Omental fat pad (tissue), 4 donors: ENCODE results near the gene GNA15. TPM values are rescaled to one million over a fixed set of nuclear protein-coding genes. Genes with fewer than 3 reads are reported as not detected.

Source experiments
- ATAC-seq: fragments of 150-250 bp; one replicate; pipeline ENCODE4 v1.9.1; 2016; ENCODE audit warnings: mild to moderate bottlenecking, moderate library complexity; ENCODE audit not compliant: low FRiP score
- DNase-seq: peaks from one replicate; pipeline ENCODE4 v3.0.0-alpha.2; 2019; ENCODE audit warnings: low spot score
- total RNA-seq, 4 donors: library from RNA; depleted of rRNA; stranded (reverse); fragments of >200 nt; gene quantifications; one replicate each; pipeline ENCODE4 v1.1.0, GENCODE V29; 2016
- TF ChIP-seq, protein P1 (sequence below), 3 donors: fragments of 450-650 bp; IDR thresholded peaks; one replicate each; pipeline ENCODE4 v1.5.1; 2016 to 2017; ENCODE audit warnings: antibody characterized with exemption in 3 of 3, mild to moderate bottlenecking in 3 of 3, moderate library complexity in 2 of 3

Gene GNA15
- total RNA-seq, 4 donors from 2014 or later = 10.2 to 33.7 (median 10.8) TPM

DNA sequence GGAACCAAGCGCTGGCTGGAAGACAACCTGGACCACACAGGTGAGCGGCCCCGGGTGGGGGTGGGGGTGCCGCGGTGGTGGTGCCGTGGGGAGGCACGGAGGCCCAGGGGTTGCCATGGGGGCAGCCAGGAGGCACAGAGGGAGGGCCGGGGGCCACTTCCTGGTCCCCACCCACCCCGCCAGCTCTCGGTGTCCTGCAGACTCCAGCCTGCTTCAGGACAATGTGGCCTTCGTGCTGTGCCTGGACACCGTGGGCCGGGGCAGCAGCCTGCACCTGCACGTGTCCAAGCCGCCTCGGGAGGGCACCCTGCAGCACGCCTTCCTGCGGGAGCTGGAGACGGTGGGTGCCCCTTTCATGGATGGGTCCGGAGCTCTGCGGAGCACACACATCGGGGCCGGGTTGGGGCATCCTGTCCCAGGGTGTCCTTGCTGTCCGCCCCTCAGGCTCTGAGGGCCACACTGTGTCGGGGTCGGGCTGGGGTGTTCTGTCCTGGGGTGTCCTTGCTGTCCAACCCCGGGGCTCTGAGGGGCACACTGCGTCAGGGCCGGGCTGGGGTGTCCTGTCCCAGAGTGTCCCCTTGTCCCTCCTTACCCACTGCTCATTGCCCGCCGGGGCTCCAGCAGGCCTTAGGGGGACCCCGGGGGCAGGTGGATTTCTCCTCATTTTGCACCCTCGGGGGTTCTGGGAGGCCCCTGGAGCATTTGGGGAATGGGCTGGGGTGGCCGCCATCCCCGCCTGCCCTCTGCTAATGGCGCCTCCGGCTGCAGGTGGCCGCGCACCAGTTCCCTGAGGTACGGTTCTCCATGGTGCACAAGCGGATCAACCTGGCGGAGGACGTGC lies 68.2 kb downstream of the GNA15 start:
- ATAC-seq (no peak), DNase-seq (no peak)
- TF ChIP-seq, protein P1, sequence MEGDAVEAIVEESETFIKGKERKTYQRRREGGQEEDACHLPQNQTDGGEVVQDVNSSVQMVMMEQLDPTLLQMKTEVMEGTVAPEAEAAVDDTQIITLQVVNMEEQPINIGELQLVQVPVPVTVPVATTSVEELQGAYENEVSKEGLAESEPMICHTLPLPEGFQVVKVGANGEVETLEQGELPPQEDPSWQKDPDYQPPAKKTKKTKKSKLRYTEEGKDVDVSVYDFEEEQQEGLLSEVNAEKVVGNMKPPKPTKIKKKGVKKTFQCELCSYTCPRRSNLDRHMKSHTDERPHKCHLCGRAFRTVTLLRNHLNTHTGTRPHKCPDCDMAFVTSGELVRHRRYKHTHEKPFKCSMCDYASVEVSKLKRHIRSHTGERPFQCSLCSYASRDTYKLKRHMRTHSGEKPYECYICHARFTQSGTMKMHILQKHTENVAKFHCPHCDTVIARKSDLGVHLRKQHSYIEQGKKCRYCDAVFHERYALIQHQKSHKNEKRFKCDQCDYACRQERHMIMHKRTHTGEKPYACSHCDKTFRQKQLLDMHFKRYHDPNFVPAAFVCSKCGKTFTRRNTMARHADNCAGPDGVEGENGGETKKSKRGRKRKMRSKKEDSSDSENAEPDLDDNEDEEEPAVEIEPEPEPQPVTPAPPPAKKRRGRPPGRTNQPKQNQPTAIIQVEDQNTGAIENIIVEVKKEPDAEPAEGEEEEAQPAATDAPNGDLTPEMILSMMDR (IDR thresholded peaks at IDR 0.05) = no peak

DNA sequence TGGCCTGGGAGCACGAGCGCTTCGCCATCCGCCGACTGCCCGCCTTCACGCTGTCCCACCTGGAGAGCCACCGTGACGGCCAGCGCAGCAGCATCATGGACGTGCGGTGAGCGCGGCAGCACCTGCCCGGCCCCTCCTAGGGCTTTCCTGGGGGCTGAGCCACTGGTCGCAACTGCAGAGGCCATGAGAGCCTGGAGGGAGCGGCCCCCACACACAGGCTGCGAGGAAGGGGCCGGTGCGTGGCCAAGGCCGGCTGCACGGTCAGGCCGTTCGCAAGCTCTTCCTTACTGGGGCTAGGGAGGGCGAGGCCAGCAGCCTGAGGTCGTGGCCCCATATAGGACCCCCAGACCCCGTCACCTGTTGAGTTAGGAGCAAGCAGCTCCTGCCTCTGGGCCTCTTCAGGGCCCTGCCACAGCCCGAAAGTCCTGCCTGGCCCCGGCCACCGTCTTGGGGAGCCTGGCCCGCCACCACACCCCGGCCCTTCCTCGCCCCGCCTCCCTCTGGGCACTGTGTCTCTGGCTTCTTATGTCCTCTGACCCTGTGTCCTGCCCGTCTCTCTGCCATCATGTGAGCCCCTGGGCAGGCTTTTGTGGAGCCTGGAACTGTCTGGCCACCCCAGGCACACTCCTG lies 68.9 kb downstream of the GNA15 start:
- TF ChIP-seq, protein P1 (IDR thresholded peaks at IDR 0.05) = no peak
- DNase-seq = no peak
- ATAC-seq = no peak

DNA sequence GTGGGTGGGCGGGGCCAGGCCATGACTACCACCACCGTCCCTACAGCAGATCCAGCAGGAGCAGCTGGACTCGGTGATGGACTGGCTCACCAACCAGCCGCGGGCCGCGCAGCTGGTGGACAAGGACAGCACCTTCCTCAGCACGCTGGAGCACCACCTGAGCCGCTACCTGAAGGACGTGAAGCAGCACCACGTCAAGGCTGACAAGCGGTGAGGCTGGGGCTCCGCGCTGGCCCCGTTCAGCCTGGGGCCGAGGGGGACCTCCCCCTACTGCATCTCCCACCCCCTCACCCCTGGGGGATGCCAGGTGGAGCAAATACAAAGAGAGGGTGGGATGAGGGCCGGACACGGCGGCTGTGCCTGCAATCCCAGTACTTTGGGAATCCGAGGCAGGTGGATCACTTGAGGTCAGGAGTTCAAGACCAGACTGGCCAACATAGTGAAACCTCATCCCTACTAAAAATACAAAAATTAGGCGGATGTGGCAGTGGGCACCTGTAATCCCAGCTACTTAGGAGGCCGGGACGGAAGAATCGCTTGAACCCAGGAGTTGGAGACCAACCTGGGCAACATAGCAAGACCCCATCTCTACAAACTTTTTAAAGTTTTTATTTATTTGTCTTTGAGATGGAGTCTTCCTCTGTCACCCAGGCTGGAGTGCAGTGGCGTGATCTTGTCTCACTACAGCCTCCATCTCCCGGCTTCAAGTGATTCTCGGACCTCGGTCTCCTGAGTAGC lies 70.6 kb downstream of the GNA15 start:
- TF ChIP-seq, protein P1 (IDR thresholded peaks at IDR 0.05) = no peak
- ATAC-seq = no peak
- no peak for DNase-seq

DNA sequence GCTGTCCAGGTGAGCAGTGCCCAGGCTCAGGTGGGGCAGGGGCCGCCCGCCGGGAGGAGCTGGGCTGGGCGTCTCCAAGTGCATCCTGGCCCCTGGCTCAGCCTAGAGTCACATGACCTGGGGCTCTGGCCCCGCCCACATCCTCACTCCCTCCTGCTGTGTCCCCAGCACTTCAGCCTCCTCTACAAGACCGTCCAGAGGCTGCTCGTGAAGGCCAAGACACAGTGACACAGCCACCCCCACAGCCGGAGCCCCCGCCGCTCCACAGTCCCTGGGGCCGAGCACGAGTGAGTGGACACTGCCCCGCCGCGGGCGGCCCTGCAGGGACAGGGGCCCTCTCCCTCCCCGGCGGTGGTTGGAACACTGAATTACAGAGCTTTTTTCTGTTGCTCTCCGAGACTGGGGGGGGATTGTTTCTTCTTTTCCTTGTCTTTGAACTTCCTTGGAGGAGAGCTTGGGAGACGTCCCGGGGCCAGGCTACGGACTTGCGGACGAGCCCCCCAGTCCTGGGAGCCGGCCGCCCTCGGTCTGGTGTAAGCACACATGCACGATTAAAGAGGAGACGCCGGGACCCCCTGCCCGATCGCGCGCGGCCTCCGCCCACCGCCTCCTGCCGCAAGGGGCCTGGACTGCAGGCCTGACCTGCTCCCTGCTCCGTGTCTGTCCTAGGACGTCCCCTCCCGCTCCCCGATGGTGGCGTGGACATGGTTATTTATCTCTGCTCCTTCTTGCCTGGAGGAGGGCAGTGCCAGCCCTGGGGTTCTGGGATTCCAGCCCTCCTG lies 71.8 kb downstream of the GNA15 start:
- ATAC-seq = no peak
- TF ChIP-seq, protein P1 (IDR thresholded peaks at IDR 0.05) = no peak
- no peak for DNase-seq

DNA sequence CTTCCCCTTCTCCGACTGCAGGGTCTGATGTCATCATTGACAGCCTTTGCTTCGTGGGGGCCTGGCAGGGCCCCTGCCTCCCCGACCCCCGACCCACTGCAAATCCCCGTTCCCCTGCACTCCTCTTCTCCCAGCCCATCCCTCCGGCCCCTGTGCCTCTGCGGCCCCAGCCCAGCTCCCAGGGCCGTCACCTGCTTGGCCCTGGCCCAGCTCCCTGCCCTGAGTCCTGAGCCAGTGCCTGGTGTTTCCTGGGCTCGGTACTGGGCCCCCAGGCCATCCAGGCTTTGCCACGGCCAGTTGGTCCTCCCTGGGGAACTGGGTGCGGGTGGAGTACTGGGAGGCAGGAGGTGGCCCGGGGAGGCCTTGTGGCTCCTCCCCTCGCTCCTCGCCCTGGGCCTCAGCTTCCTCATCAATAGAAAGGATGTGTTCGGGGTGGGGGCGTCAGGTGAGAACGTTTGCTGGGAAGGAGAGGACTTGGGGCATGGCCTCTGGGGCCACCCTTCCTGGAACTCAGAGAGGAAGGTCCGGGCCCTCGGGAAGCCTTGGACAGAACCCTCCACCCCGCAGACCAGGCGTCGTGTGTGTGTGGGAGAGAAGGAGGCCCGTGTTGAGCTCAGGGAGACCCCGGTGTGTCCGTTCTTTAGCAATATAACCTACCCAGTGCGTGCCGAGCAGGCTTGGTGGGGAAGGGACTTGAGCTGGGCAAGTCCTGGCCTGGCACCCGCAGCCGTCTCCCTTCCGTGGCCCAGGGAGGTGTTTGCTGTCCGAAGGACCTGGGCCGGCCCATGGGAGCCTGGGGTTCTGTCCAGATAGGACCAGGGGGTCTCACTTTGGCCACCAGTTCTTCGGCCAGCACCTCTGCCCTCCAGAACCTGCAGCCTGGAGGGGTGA lies 72.7 kb downstream of the GNA15 start:
- ATAC-seq (no peak), DNase-seq (no peak)
- TF ChIP-seq, protein P1 (IDR thresholded peaks at IDR 0.05) = no peak
